ENCODE data around the gene PLCD3. TPM values are rescaled to one million over a fixed set of nuclear protein-coding genes. Genes with fewer than 3 reads are reported as not detected.

Gene PLCD3
- total RNA-seq, 1 donor: 62.6 TPM

DNA sequence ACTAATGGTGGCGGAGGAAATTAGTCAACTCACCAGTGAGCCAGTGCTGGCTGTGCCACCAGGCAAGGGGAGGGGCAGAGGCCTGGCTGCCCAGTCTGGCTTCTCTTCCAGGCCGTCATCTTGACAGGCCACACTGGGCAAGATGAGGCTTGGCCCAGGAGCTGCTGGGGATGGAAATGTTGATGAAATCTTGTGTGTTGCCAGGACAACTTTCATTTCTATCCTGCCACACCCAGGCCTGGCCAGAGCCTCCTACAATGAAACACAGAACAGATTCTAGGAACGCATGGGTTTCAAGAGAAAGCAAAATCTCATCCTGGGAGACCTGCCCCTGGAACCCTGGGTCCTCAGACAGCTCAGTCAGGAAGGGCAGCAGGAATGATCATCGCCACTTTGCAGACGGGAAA is 38.6 kb upstream of the PLCD3 start:
- TF ChIP-seq, protein P1, sequence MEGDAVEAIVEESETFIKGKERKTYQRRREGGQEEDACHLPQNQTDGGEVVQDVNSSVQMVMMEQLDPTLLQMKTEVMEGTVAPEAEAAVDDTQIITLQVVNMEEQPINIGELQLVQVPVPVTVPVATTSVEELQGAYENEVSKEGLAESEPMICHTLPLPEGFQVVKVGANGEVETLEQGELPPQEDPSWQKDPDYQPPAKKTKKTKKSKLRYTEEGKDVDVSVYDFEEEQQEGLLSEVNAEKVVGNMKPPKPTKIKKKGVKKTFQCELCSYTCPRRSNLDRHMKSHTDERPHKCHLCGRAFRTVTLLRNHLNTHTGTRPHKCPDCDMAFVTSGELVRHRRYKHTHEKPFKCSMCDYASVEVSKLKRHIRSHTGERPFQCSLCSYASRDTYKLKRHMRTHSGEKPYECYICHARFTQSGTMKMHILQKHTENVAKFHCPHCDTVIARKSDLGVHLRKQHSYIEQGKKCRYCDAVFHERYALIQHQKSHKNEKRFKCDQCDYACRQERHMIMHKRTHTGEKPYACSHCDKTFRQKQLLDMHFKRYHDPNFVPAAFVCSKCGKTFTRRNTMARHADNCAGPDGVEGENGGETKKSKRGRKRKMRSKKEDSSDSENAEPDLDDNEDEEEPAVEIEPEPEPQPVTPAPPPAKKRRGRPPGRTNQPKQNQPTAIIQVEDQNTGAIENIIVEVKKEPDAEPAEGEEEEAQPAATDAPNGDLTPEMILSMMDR (IDR thresholded peaks at IDR 0.05; ENCODE audit: insufficient read depth, low read depth, low read length): no peak
- peak; percentile 79 for DNase-seq (ENCODE audit: low read depth)
- H3K4me3 ChIP-seq (ENCODE audit: low read depth, low read length): peak overlapping the region; percentile 19

DNA sequence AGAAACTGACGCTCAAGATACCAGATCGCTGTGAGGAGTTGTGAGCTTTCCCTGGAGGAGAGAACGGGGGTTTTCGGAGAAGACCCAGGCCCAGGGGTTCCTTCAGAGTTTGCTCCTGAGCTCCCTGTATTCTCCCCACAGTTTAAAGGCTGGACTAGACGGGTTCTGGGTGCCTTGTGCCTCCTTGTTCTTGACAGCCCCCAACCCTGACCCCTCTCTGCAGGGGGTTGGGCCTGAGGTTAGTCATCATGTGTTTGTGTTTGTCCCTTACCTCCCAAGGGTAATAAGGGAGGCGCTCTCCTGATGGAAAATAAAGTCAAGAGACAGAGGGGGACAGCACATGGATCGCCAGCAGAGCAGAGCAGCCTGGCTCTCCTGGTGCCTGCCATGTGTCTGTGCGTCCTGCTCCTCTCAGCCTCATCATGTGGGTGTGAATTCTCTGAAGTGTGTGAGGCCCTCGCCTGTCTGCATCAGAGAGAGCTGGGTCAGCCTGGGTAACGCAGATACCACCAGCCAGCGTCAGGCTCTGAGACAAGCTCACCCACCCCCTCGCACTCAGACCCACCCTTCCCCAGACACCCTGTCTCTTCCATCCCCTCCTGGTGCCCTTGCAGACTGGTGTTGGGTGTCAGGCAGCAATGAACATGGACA is 38.1 kb upstream of the PLCD3 start:
- DNase-seq (ENCODE audit: low read depth): no peak
- no peak overlapping the region for H3K4me3 ChIP-seq (ENCODE audit: low read depth, low read length)
- TF ChIP-seq, protein P1 (IDR thresholded peaks at IDR 0.05; ENCODE audit: insufficient read depth, low read depth, low read length): no peak

DNA sequence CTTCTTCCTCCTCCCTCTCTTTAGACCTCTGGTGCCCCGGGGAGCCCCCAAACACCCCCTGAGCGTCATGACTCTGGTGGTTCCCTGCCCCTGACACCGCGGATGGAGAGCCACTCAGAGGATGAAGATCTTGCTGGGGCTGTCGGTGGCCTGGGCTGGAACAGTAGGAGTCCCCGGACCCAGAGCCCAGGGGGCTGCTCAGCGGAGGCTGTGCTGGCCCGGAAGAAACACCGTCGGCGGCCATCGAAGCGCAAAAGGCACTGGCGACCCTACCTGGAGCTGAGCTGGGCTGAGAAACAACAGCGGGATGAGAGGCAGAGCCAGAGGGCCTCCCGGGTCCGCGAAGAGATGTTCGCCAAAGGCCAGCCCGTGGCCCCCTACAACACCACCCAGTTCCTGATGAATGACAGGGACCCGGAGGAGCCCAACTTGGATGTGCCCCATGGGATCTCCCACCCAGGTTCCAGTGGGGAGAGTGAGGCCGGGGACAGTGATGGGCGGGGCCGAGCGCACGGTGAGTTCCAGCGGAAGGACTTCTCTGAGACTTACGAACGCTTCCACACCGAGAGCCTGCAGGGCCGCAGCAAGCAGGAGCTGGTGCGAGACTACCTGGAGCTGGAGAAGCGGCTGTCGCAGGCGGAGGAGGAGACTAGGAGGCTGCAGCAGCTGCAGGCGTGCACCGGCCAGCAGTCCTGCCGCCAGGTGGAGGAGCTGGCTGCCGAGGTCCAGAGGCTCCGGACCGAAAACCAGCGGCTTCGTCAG is 36.9 kb upstream of the PLCD3 start:
- no peak for DNase-seq (ENCODE audit: low read depth)
- TF ChIP-seq, protein P1 (IDR thresholded peaks at IDR 0.05; ENCODE audit: insufficient read depth, low read depth, low read length): no peak

DNA sequence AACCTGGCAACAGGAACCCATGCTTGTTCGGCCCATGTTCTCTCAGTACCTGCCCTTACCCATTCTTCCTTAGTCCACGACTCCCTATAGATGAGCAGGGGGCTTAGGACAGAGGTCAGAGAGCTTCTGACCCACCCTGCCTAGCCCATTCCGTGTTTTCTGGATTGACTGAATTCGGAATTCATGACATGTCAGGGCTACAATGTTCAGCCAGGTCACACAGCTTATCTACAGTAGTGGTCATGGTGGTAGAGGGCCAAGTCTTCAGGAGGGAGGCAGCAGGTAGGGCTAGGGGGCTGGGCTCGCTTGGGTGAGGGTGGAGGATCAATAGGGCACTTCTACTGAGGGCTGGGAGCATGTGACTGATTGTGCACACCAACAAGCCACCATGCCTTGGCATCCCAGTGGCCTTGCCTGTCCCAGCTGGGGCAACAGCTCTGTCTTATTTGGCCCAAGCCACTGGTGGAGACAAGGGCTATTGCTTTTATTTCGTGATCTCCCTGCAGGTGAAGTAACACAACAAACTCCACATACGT is 32.5 kb upstream of the PLCD3 start:
- TF ChIP-seq, protein P1 (IDR thresholded peaks at IDR 0.05; ENCODE audit: insufficient read depth, low read depth, low read length): no peak
- DNase-seq (ENCODE audit: low read depth): no peak
- no peak overlapping the region for H3K4me3 ChIP-seq (ENCODE audit: low read depth, low read length)

More for the DNA sequence above, 36.9 kb upstream of the PLCD3 start:
- no peak overlapping the region for H3K4me3 ChIP-seq (ENCODE audit: low read depth, low read length)

DNA sequence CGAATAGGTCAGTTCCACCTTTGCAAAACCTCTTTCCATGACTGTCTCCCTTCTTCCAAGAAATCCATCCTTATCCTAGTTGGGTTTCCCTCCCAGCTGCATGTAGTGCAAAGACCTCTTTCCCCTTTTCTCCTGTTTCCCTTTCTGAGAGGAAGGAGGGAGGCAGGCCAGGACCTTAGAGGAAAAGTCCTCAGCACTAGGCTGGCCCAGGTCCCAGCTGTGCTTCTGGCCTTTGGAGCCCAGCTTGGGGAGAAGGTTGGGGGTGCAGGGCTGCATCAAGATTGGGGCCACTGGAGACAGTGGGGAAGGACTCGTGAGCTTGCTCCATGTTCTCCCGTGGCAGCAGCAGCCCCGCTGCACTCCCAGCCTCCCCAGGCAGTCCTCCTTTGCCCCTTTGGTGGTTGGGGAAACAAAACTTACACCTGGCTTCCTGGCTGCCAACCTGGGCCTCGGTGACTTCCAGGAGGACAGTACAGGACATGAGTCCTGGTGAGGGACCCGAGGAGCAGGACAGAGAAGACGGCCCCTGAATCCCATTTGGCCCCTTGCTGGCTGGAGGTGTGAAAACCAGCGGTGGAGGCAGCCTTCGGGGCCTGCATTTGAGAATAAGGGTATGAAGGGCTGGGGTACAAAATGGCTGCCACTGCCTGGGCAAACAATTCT is 29.8 kb upstream of the PLCD3 start:
- TF ChIP-seq, protein P1 (IDR thresholded peaks at IDR 0.05; ENCODE audit: insufficient read depth, low read depth, low read length): no peak
- H3K4me3 ChIP-seq (ENCODE audit: low read depth, low read length): peak overlapping the region; percentile 40
- DNase-seq (ENCODE audit: low read depth): no peak

DNA sequence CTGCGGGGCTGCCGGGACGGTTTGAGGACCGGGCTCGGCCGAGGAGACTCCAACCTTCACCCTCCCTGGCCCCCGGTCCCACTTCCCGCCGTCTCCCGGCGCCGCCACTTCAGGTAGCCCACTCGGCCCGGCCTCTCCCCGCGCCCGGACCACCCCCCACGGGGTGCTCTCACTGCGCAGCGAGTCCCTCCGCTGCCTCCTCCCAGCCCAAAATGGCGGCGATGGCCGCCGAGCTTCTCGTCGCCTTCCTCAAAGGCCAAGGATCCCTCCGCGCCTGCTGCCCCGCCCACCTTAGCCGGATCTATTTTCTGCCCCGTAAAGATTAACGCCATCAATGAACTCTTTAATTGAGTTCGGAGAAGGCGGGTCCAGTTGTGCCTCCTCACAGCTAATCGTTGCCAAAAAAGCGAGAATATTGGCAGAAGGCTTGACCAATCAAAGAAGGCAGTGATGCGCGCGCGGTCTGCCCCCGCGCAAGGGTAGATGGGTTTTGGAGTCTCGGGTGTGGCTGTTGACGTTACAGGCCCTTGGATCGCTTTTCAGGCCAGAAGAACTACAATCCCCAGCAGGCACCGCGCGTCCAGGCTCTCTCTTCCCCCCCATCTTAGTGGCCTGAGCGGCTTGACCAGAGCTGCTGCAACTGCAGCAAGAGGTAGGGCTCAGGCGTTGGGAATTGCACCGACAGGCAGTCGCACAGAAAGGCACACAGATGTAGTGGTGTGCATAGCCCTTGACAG is 29.1 kb upstream of the PLCD3 start, which contains the start of gene HEXIM2:
Gene HEXIM2, plus strand, starts transcription at position 588 of the 737 bp plus-strand sequence. CDS start 919 bp downstream, outside the sequence.
- peak; percentile 100 for DNase-seq (ENCODE audit: low read depth)
- peak within 1 kb of the TSS; percentile 95 for H3K4me3 ChIP-seq (ENCODE audit: low read depth, low read length)
- TF ChIP-seq, protein P1 (IDR thresholded peaks at IDR 0.05; ENCODE audit: insufficient read depth, low read depth, low read length): no peak

All from fibroblast of villous mesenchyme (primary cell).